GM23338 (cell line): ENCODE data around the gene CCDC6. TPM values are rescaled to one million over a fixed set of nuclear protein-coding genes. Genes with fewer than 3 reads are reported as not detected.

Source experiments
- ATAC-seq: fragments of 200-7000 bp; cut with Tn5 transposase; 3 replicates; pipeline ENCODE4 v1.9.1; 2020
- DNase-seq: peaks from one replicate; pipeline ENCODE4 v3.0.0-alpha.2; 2015; ENCODE audit warnings: low spot score
- H2AFZ ChIP-seq: fragments of 200-600 bp; sonication (generic); 2 replicates; pipeline ENCODE4 v1.8.0; 2016; ENCODE audit warnings: antibody characterized with exemption, mild to moderate bottlenecking, moderate library complexity
- H3F3A ChIP-seq: fragments of 200-600 bp; sonication (generic); replicated peaks from 2 replicates; pipeline ENCODE4 v1.8.0; 2017; ENCODE audit warnings: antibody characterized with exemption, mixed run types, low read depth
- H3K27ac ChIP-seq: fragments of 200-600 bp; sonication (generic); 2 replicates; pipeline ENCODE4 v1.6.1; 2016; ENCODE audit warnings: low read depth
- H3K27me3 ChIP-seq: fragments of 200-600 bp; sonication (generic); 2 replicates; pipeline ENCODE4 v1.8.0; 2016; ENCODE audit warnings: mild to moderate bottlenecking, mixed run types, moderate library complexity; ENCODE audit not compliant: insufficient read depth
- H3K36me3 ChIP-seq: fragments of 200-600 bp; sonication (generic); 2 replicates; pipeline ENCODE4 v1.8.0; 2016; ENCODE audit warnings: mild to moderate bottlenecking; ENCODE audit not compliant: insufficient read depth
- H3K4me1 ChIP-seq: fragments of 200-600 bp; sonication (generic); 2 replicates; pipeline ENCODE4 v1.8.0; 2016; ENCODE audit warnings: mild to moderate bottlenecking, moderate library complexity; ENCODE audit not compliant: insufficient read depth
- H3K4me2 ChIP-seq: fragments of 200-600 bp; sonication (generic); 2 replicates; pipeline ENCODE4 v1.7.1; 2017; ENCODE audit warnings: mixed run types
- H3K4me3 ChIP-seq: fragments of 200-600 bp; sonication (generic); 2 replicates; pipeline ENCODE4 v1.6.1; 2016; ENCODE audit warnings: mixed run types
- H3K79me2 ChIP-seq: fragments of 200-600 bp; sonication (generic); replicated peaks from 2 replicates; pipeline ENCODE4 v1.8.0; 2017; ENCODE audit warnings: mild to moderate bottlenecking; ENCODE audit not compliant: insufficient read depth
- H3K9me2 ChIP-seq: fragments of 200-600 bp; sonication (generic); 2 replicates; pipeline ENCODE4 v1.8.0; 2017; ENCODE audit not compliant: insufficient read depth
- H4K20me1 ChIP-seq: fragments of 200-600 bp; sonication (generic); replicated peaks from 2 replicates; pipeline ENCODE4 v1.8.0; 2017; ENCODE audit warnings: mild to moderate bottlenecking; ENCODE audit not compliant: insufficient read depth
- H3K27ac Mint-ChIP-seq: 2 replicates; pipeline ENCODE4 v1.8.0; 2020; ENCODE audit warnings: inconsistent platforms, mild to moderate bottlenecking, moderate library complexity, mixed read lengths
- H3K27me3 Mint-ChIP-seq: 3 replicates; pipeline ENCODE4 v1.8.0; 2022; ENCODE audit warnings: low read depth, mild to moderate bottlenecking, moderate library complexity, mixed read lengths, inconsistent platforms; ENCODE audit not compliant: insufficient read depth, poor library complexity
- H3K36me3 Mint-ChIP-seq: 3 replicates; pipeline ENCODE4 v1.8.0; 2021; ENCODE audit warnings: low read depth, mild to moderate bottlenecking, inconsistent platforms, moderate library complexity, mixed read lengths
- H3K4me1 Mint-ChIP-seq: 3 replicates; pipeline ENCODE4 v1.8.0; 2020; ENCODE audit warnings: mild to moderate bottlenecking, inconsistent platforms, mixed read lengths
- H3K4me3 Mint-ChIP-seq: 3 replicates; pipeline ENCODE4 v1.8.0; 2021; ENCODE audit warnings: moderate library complexity, mild to moderate bottlenecking, inconsistent platforms, mixed read lengths
- H3K9me3 Mint-ChIP-seq: 3 replicates; pipeline ENCODE4 v1.8.0; 2020; ENCODE audit warnings: moderate library complexity, mild to moderate bottlenecking, inconsistent platforms, mixed read lengths
- CREB1 ChIP-seq: fragments of 250-450 bp; sonication (Bioruptor Pico); IDR thresholded peaks from 2 replicates; pipeline ENCODE4 v1.5.0; 2020; ENCODE audit warnings: low read depth, mild to moderate bottlenecking, moderate library complexity
- EZH2 ChIP-seq: fragments of 200-600 bp; sonication (generic); IDR thresholded peaks from one replicate; pipeline ENCODE4 v1.8.0; 2017; ENCODE audit warnings: antibody characterized with exemption, mild to moderate bottlenecking, low read depth; ENCODE audit not compliant: unreplicated experiment
- EZH2phosphoT487 ChIP-seq: fragments of 200-600 bp; sonication (generic); IDR thresholded peaks from one replicate; pipeline ENCODE4 v1.8.1; 2018; ENCODE audit warnings: antibody characterized with exemption; ENCODE audit not compliant: unreplicated experiment
- JUNB ChIP-seq: IDR thresholded peaks from one replicate; pipeline ENCODE4 v1.6.1; 2016; ENCODE audit warnings: antibody characterized with exemption; ENCODE audit not compliant: unreplicated experiment
- NANOG ChIP-seq: IDR thresholded peaks from 2 replicates; pipeline ENCODE4 v1.6.1; 2016; ENCODE audit warnings: antibody characterized with exemption, borderline replicate concordance
- POLR2AphosphoS5 ChIP-seq: IDR thresholded peaks from 2 replicates; pipeline ENCODE4 v1.6.1; 2016; ENCODE audit warnings: antibody characterized with exemption, low read depth
- STAT1 ChIP-seq: IDR thresholded peaks from one replicate; pipeline ENCODE4 v1.6.1; 2016; ENCODE audit warnings: antibody characterized with exemption; ENCODE audit not compliant: unreplicated experiment
- ZNF114 ChIP-seq: fragments of 250-450 bp; sonication (Bioruptor Pico); IDR thresholded peaks from 2 replicates; pipeline ENCODE4 v1.5.0; 2020; ENCODE audit warnings: mild to moderate bottlenecking, moderate library complexity
- ZNF331 ChIP-seq: fragments of 250-450 bp; sonication (Bioruptor Pico); IDR thresholded peaks from 2 replicates; pipeline ENCODE4 v1.5.0; 2020; ENCODE audit warnings: low read depth, mild to moderate bottlenecking, moderate library complexity
- polyA plus RNA-seq: library from polyadenylated mRNA; unstranded; fragments of >200 nt; fragmentation: Nextera tagmentation; extraction: Ambion mirVana; gene quantifications from 2 replicates; pipeline ENCODE4 v1.2.1, GENCODE V29; 2016
- total RNA-seq: library from RNA; depleted of rRNA; stranded (reverse); fragments of >200 nt; shearing (Covaris generic); gene quantifications from 2 replicates; pipeline ENCODE4 v1.2.3, GENCODE V29; 2014
- TF ChIP-seq, protein P1 (sequence below): IDR thresholded peaks from 2 replicates; pipeline ENCODE4 v1.6.1; 2016; ENCODE audit warnings: antibody characterized with exemption
- TF ChIP-seq, protein P2 (sequence below): IDR thresholded peaks from one replicate; pipeline ENCODE4 v1.6.1; 2018; ENCODE audit warnings: antibody characterized with exemption; ENCODE audit not compliant: unreplicated experiment
- TF ChIP-seq, protein P3 (sequence below): fragments of 250-450 bp; sonication (Bioruptor Pico); IDR thresholded peaks from 2 replicates; pipeline ENCODE4 v1.5.0; 2020; ENCODE audit warnings: mild to moderate bottlenecking, moderate library complexity
- TF ChIP-seq, protein P4 (sequence below), 2 experiments: fragments of 200-600 bp in 1 of 2; sonication (generic) in 1 of 2; conservative IDR thresholded peaks; 2 replicates each; pipeline versions ENCODE4 v1.5.1 to v1.6.1; 2016 to 2017; ENCODE audit warnings: antibody characterized with exemption in 2 of 2, low read depth in 2 of 2, mild to moderate bottlenecking in 2 of 2, moderate library complexity in 1 of 2

The CCDC6 gene
- total and polyA plus RNA-seq, 2 experiments from 2014 or later: 32.5 to 66.9 TPM

DNA sequence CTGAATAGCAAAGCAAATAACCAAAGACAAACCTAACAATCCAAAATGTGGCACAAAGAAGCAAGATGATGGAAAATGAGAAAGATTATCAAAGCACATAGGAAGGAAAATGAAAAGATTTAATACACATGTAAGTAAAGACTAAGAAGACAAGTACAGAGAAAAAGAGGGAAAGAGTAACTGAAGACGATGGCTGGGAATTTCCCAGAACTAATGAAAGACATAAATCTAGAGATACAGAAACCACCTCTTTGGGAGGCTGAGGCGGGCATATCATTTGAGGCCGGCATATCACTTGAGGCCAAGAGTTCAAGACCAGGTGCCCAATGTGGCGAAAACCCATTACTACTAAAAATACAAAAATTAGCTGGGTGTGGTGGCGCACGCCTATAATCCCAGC is 46.8 kb downstream of the CCDC6 start:
- DNase-seq (no peak), ATAC-seq (no peak)
- H3K79me2 ChIP-seq: peaks cover 100% of the 10 kb centered on the region
- H3K4me3 ChIP-seq: no peak overlapping the region
- H3K27ac Mint-ChIP-seq: no peak overlapping the region; the same call in 1 of the 2 replicates
- H4K20me1 ChIP-seq: peaks cover 48% of the 10 kb centered on the region
- H3K36me3 ChIP-seq: no peaks in the 10 kb centered on the region
- peaks cover 45% of the 10 kb centered on the region for H3K4me1 ChIP-seq
- no peak overlapping the region for H2AFZ ChIP-seq
- H3F3A ChIP-seq: no peaks in the 10 kb centered on the region
- no peaks in the 10 kb centered on the region for H3K9me2 ChIP-seq
- H3K27me3 Mint-ChIP-seq: peaks cover 4% of the 10 kb centered on the region
- H3K4me2 ChIP-seq: no peak overlapping the region
- H3K4me3 Mint-ChIP-seq: no peak overlapping the region
- H3K36me3 Mint-ChIP-seq: peaks cover 18% of the 10 kb centered on the region; the same call in 2 of the 3 replicates
- peaks cover 54% of the 10 kb centered on the region for H3K4me1 Mint-ChIP-seq
- H3K27ac ChIP-seq: no peak overlapping the region
- H3K27me3 ChIP-seq: no peaks in the 10 kb centered on the region
- H3K9me3 Mint-ChIP-seq: no peaks in the 10 kb centered on the region; the same call in 1 of the 3 replicates
- TF ChIP-seq, protein P1, sequence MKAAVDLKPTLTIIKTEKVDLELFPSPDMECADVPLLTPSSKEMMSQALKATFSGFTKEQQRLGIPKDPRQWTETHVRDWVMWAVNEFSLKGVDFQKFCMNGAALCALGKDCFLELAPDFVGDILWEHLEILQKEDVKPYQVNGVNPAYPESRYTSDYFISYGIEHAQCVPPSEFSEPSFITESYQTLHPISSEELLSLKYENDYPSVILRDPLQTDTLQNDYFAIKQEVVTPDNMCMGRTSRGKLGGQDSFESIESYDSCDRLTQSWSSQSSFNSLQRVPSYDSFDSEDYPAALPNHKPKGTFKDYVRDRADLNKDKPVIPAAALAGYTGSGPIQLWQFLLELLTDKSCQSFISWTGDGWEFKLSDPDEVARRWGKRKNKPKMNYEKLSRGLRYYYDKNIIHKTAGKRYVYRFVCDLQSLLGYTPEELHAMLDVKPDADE: no peak
- no peak for TF ChIP-seq ZNF331 (CRISPR knock-in tag)
- TF ChIP-seq STAT1: no peak
- TF ChIP-seq EZH2phosphoT487: no peak
- no peak for TF ChIP-seq EZH2
- no peak for TF ChIP-seq ZNF114 (CRISPR knock-in tag)
- TF ChIP-seq NANOG: no peak
- TF ChIP-seq, protein P2, sequence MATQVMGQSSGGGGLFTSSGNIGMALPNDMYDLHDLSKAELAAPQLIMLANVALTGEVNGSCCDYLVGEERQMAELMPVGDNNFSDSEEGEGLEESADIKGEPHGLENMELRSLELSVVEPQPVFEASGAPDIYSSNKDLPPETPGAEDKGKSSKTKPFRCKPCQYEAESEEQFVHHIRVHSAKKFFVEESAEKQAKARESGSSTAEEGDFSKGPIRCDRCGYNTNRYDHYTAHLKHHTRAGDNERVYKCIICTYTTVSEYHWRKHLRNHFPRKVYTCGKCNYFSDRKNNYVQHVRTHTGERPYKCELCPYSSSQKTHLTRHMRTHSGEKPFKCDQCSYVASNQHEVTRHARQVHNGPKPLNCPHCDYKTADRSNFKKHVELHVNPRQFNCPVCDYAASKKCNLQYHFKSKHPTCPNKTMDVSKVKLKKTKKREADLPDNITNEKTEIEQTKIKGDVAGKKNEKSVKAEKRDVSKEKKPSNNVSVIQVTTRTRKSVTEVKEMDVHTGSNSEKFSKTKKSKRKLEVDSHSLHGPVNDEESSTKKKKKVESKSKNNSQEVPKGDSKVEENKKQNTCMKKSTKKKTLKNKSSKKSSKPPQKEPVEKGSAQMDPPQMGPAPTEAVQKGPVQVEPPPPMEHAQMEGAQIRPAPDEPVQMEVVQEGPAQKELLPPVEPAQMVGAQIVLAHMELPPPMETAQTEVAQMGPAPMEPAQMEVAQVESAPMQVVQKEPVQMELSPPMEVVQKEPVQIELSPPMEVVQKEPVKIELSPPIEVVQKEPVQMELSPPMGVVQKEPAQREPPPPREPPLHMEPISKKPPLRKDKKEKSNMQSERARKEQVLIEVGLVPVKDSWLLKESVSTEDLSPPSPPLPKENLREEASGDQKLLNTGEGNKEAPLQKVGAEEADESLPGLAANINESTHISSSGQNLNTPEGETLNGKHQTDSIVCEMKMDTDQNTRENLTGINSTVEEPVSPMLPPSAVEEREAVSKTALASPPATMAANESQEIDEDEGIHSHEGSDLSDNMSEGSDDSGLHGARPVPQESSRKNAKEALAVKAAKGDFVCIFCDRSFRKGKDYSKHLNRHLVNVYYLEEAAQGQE: no peak
- no peak for TF ChIP-seq JUNB
- TF ChIP-seq, protein P3, sequence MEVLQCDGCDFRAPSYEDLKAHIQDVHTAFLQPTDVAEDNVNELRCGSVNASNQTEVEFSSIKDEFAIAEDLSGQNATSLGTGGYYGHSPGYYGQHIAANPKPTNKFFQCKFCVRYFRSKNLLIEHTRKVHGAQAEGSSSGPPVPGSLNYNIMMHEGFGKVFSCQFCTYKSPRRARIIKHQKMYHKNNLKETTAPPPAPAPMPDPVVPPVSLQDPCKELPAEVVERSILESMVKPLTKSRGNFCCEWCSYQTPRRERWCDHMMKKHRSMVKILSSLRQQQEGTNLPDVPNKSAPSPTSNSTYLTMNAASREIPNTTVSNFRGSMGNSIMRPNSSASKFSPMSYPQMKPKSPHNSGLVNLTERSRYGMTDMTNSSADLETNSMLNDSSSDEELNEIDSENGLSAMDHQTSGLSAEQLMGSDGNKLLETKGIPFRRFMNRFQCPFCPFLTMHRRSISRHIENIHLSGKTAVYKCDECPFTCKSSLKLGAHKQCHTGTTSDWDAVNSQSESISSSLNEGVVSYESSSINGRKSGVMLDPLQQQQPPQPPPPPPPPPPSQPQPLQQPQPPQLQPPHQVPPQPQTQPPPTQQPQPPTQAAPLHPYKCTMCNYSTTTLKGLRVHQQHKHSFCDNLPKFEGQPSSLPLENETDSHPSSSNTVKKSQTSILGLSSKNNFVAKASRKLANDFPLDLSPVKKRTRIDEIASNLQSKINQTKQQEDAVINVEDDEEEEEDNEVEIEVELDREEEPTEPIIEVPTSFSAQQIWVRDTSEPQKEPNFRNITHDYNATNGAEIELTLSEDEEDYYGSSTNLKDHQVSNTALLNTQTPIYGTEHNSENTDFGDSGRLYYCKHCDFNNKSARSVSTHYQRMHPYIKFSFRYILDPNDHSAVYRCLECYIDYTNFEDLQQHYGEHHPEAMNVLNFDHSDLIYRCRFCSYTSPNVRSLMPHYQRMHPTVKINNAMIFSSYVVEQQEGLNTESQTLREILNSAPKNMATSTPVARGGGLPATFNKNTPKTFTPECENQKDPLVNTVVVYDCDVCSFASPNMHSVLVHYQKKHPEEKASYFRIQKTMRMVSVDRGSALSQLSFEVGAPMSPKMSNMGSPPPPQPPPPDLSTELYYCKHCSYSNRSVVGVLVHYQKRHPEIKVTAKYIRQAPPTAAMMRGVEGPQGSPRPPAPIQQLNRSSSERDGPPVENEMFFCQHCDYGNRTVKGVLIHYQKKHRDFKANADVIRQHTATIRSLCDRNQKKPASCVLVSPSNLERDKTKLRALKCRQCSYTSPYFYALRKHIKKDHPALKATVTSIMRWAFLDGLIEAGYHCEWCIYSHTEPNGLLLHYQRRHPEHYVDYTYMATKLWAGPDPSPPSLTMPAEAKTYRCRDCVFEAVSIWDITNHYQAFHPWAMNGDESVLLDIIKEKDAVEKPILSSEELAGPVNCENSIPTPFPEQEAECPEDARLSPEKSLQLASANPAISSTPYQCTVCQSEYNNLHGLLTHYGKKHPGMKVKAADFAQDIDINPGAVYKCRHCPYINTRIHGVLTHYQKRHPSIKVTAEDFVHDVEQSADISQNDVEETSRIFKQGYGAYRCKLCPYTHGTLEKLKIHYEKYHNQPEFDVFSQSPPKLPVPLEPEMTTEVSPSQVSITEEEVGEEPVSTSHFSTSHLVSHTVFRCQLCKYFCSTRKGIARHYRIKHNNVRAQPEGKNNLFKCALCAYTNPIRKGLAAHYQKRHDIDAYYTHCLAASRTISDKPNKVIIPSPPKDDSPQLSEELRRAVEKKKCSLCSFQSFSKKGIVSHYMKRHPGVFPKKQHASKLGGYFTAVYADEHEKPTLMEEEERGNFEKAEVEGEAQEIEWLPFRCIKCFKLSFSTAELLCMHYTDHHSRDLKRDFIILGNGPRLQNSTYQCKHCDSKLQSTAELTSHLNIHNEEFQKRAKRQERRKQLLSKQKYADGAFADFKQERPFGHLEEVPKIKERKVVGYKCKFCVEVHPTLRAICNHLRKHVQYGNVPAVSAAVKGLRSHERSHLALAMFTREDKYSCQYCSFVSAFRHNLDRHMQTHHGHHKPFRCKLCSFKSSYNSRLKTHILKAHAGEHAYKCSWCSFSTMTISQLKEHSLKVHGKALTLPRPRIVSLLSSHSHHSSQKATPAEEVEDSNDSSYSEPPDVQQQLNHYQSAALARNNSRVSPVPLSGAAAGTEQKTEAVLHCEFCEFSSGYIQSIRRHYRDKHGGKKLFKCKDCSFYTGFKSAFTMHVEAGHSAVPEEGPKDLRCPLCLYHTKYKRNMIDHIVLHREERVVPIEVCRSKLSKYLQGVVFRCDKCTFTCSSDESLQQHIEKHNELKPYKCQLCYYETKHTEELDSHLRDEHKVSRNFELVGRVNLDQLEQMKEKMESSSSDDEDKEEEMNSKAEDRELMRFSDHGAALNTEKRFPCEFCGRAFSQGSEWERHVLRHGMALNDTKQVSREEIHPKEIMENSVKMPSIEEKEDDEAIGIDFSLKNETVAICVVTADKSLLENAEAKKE (CRISPR knock-in tag): no peak
- no peak for TF ChIP-seq CREB1 (CRISPR knock-in tag)
- no peak for TF ChIP-seq POLR2AphosphoS5
- TF ChIP-seq, protein P4, sequence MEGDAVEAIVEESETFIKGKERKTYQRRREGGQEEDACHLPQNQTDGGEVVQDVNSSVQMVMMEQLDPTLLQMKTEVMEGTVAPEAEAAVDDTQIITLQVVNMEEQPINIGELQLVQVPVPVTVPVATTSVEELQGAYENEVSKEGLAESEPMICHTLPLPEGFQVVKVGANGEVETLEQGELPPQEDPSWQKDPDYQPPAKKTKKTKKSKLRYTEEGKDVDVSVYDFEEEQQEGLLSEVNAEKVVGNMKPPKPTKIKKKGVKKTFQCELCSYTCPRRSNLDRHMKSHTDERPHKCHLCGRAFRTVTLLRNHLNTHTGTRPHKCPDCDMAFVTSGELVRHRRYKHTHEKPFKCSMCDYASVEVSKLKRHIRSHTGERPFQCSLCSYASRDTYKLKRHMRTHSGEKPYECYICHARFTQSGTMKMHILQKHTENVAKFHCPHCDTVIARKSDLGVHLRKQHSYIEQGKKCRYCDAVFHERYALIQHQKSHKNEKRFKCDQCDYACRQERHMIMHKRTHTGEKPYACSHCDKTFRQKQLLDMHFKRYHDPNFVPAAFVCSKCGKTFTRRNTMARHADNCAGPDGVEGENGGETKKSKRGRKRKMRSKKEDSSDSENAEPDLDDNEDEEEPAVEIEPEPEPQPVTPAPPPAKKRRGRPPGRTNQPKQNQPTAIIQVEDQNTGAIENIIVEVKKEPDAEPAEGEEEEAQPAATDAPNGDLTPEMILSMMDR (conservative IDR thresholded peaks at IDR 0.05; ENCODE audit: low read depth in 2 of 2): no peak
